Left forelimb (tissue), 1 donor: ENCODE measurements around the gene THY1.
"Not testable (repeated sequence)": the region's sequence is repeated elsewhere in the genome, so short reads cannot be mapped to it uniquely, and the experiment has no call there.

ENCODE experiments used
- DNase-seq: peaks from one replicate; pipeline ENCODE4 v3.0.0-alpha.2; 2018; ENCODE audit warnings: low spot score

Gene THY1

GRCh38 chr11:119445850-119446249 lies 22.9 kb upstream of the THY1 start:
- DNase-seq, result no peak

- DNase-seq, result no peak
Measured at GRCh38 chr11:119445379-119445778, 22.4 kb upstream of the THY1 start.

- DNase-seq, result no peak
Measured at GRCh38 chr11:119441898-119442243, 18.9 kb upstream of the THY1 start.

GRCh38 chr11:119438599-119438998 lies 15.6 kb upstream of the THY1 start:
- no peak for DNase-seq

GRCh38 chr11:119437521-119437920 lies 14.5 kb upstream of the THY1 start:
- not testable (repeated sequence) for DNase-seq

- DNase-seq, result no peak
Measured at GRCh38 chr11:119436711-119437110, 13.7 kb upstream of the THY1 start.

- no peak for DNase-seq
Measured at GRCh38 chr11:119436093-119436492, 13.1 kb upstream of the THY1 start.

GRCh38 chr11:119434591-119435330 lies 11.8 kb upstream of the THY1 start:
- DNase-seq, result no peak

- no peak for DNase-seq
Measured at GRCh38 chr11:119433358-119433725, 10.4 kb upstream of the THY1 start.

- no peak for DNase-seq
Measured at GRCh38 chr11:119432484-119433357, 9.7 kb upstream of the THY1 start.

GRCh38 chr11:119431523-119431922 lies 8.6 kb upstream of the THY1 start:
- no peak for DNase-seq

- DNase-seq, result no peak
Measured at GRCh38 chr11:119427279-119427678, 4.3 kb upstream of the THY1 start.

- DNase-seq, result no peak
Measured at GRCh38 chr11:119426142-119426541, 3.2 kb upstream of the THY1 start.

- DNase-seq, result no peak
Measured at GRCh38 chr11:119424775-119425174, 1.8 kb upstream of the THY1 start.

GRCh38 chr11:119424276-119424675 lies 1.3 kb upstream of the THY1 start:
- DNase-seq, result no peak

- no peak for DNase-seq
Measured at GRCh38 chr11:119423509-119424254, 710 bp upstream of the THY1 start.

GRCh38 chr11:119421941-119422808 lies 797 bp downstream of the THY1 start:
- DNase-seq, result no peak

GRCh38 chr11:119421351-119421750 lies 1.6 kb downstream of the THY1 start:
- DNase-seq, result no peak

GRCh38 chr11:119420631-119421030 lies 2.3 kb downstream of the THY1 start:
- no peak for DNase-seq

GRCh38 chr11:119419834-119420492 lies 3.0 kb downstream of the THY1 start:
- no peak for DNase-seq

- no peak for DNase-seq
Measured at GRCh38 chr11:119419246-119419645, 3.7 kb downstream of the THY1 start.
